Mesendoderm (in vitro differentiated cells): Measurements from ENCODE around the gene TKT.
A peak's percentile ranks its signal among the peaks of the same experiment; 100 is the strongest.

ENCODE experiments used
- DNase-seq: peaks from one replicate; pipeline ENCODE4 v3.0.0; 2013
- H2AK5ac ChIP-seq: 2 replicates; pipeline ENCODE4 v1.6.1; 2013; ENCODE audit warnings: low read length, inconsistent platforms
- H2BK120ac ChIP-seq: 2 replicates; pipeline ENCODE4 v1.6.1; 2013; ENCODE audit warnings: low read depth, mild to moderate bottlenecking, low read length, moderate library complexity, mixed read lengths
- H2BK15ac ChIP-seq: replicated peaks from 2 replicates; pipeline ENCODE4 v1.6.1; 2013; ENCODE audit warnings: low read depth, mild to moderate bottlenecking, moderate library complexity
- H2BK5ac ChIP-seq: 2 replicates; pipeline ENCODE4 v1.6.1; 2013; ENCODE audit warnings: low read length, inconsistent platforms
- H3K18ac ChIP-seq: 2 replicates; pipeline ENCODE4 v1.6.1; 2013; ENCODE audit warnings: mild to moderate bottlenecking, low read length, mixed read lengths
- H3K23ac ChIP-seq: one replicate; pipeline ENCODE4 v1.6.1; 2013; ENCODE audit warnings: low read length
- H3K27ac ChIP-seq: 2 replicates; pipeline ENCODE4 v1.5.1; 2013; ENCODE audit warnings: low read depth, mild to moderate bottlenecking, inconsistent platforms, low read length, moderate library complexity
- H3K27me3 ChIP-seq: 2 replicates; pipeline ENCODE4 v1.6.1; 2013; ENCODE audit warnings: low read length, control low read depth, mild to moderate bottlenecking, inconsistent platforms; ENCODE audit not compliant: insufficient read depth, poor library complexity
- H3K36me3 ChIP-seq: 2 replicates; pipeline ENCODE4 v1.6.1; 2013; ENCODE audit warnings: low read length, inconsistent platforms; ENCODE audit not compliant: control insufficient read depth, insufficient read depth
- H3K4ac ChIP-seq: one replicate; pipeline ENCODE4 v1.6.1; 2013; ENCODE audit warnings: low read depth, mild to moderate bottlenecking, low read length, moderate library complexity
- H3K4me1 ChIP-seq: 2 replicates; pipeline ENCODE4 v1.6.1; 2013; ENCODE audit warnings: low read depth, low read length, inconsistent platforms; ENCODE audit not compliant: control insufficient read depth
- H3K4me2 ChIP-seq: 2 replicates; pipeline ENCODE4 v1.6.1; 2013; ENCODE audit warnings: low read length
- H3K4me3 ChIP-seq: 2 replicates; pipeline ENCODE4 v1.5.1; 2013; ENCODE audit warnings: mild to moderate bottlenecking, low read length
- H3K56ac ChIP-seq: one replicate; pipeline ENCODE4 v1.6.1; 2013; ENCODE audit warnings: low read length
- H3K79me1 ChIP-seq: 2 replicates; pipeline ENCODE4 v1.6.1; 2013; ENCODE audit warnings: low read length, inconsistent platforms
- H3K79me2 ChIP-seq: 2 replicates; pipeline ENCODE4 v1.6.1; 2013; ENCODE audit warnings: mild to moderate bottlenecking, low read length; ENCODE audit not compliant: control insufficient read depth, insufficient read depth
- H3K9ac ChIP-seq: 2 replicates; pipeline ENCODE4 v1.6.1; 2013; ENCODE audit warnings: low read length, inconsistent platforms
- H4K5ac ChIP-seq: one replicate; pipeline ENCODE4 v1.6.1; 2013; ENCODE audit warnings: low read length
- H4K8ac ChIP-seq: one replicate; pipeline ENCODE4 v1.6.1; 2013; ENCODE audit warnings: low read depth, mild to moderate bottlenecking, control low read depth, low read length, moderate library complexity
- WGBS: extraction: QIAGEN DNeasy Blood & Tissue Kit; methylation state at CpG from one replicate; pipeline ENCODE4 v1.1.7; 2013; ENCODE audit warnings: low lambda C conversion rate, missing lambda C conversion rate; ENCODE audit not compliant: insufficient coverage; ENCODE audit errors: extremely low coverage; 5-methylcytosine and 5-hydroxymethylcytosine counted together

The TKT gene

DNA sequence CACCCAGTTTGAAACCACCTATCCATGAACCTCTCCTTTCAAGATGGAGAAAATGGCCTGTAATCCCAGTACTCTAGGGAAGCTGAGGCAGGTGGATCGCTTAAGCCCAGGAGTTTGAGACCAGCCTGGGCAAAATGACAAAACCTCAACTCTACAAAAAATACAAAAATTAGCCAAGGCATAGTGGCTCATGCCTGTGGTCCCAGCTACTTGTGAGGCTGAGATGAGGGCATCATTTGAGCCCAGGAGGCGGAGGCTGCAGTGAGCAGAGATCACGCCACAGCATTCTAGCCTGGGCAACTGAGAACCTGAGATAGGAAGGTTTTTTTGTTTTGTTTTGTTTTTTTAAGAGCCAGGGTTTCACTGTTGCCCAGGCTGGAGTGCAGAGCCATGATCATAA is 5.4 kb downstream of the TKT start:
- no peak for DNase-seq
- no peak overlapping the region for H2AK5ac ChIP-seq

GRCh38 chr3:53248161-53248560 is 7.7 kb downstream of the TKT start:
- H3K23ac ChIP-seq, result no peak overlapping the region
- no peak overlapping the region for H4K5ac ChIP-seq
- no peak overlapping the region for H3K9ac ChIP-seq
- H3K4ac ChIP-seq, result no peak overlapping the region
- no peak overlapping the region for H3K27ac ChIP-seq
- peaks cover 9% of the 10 kb centered on the region for H3K79me1 ChIP-seq
- no CpG with 5 or more reads among the region's 6 CpGs for WGBS
- H2AK5ac ChIP-seq, result no peak overlapping the region
- peaks cover 3% of the 10 kb centered on the region for H3K36me3 ChIP-seq
- no peak overlapping the region for H2BK5ac ChIP-seq
- H2BK15ac ChIP-seq, result no peak overlapping the region
- H3K79me2 ChIP-seq, result peaks cover 95% of the 10 kb centered on the region
- no peak overlapping the region for H2BK120ac ChIP-seq
- DNase-seq, result no peak
- no peak overlapping the region for H3K18ac ChIP-seq
- peaks cover 13% of the 10 kb centered on the region for H3K4me1 ChIP-seq
- no peak overlapping the region for H4K8ac ChIP-seq
- no peak overlapping the region for H3K4me3 ChIP-seq
- no peak overlapping the region for H3K56ac ChIP-seq
- no peaks in the 10 kb centered on the region for H3K27me3 ChIP-seq
- H3K4me2 ChIP-seq, result no peak overlapping the region

More for the DNA sequence above, 5.4 kb downstream of the TKT start:
- Histone ChIP-seq H4K5ac (no peak overlapping the region), H2BK5ac (no peak overlapping the region), H3K4me1 (peaks cover 6% of the 10 kb centered on the region), H3K36me3 (no peaks in the 10 kb centered on the region), H2BK120ac (no peak overlapping the region), H3K4me3 (no peak overlapping the region), H3K56ac (no peak overlapping the region), H3K23ac (no peak overlapping the region), H4K8ac (no peak overlapping the region), H3K4me2 (no peak overlapping the region), H3K18ac (no peak overlapping the region), H3K27ac (no peak overlapping the region), H3K79me1 (peaks cover 2% of the 10 kb centered on the region), H3K79me2 (peaks cover 97% of the 10 kb centered on the region), H3K9ac (no peak overlapping the region), H3K4ac (no peak overlapping the region), H2BK15ac (no peak overlapping the region), H3K27me3 (no peaks in the 10 kb centered on the region)
- WGBS, result no CpG with 5 or more reads among the region's 3 CpGs

- Histone ChIP-seq H2BK15ac (no peak overlapping the region), H3K9ac (no peak overlapping the region), H3K4me3 (no peak overlapping the region), H3K27ac (no peak overlapping the region), H2BK5ac (no peak overlapping the region), H2BK120ac (no peak overlapping the region), H3K27me3 (no peaks in the 10 kb centered on the region), H3K79me2 (peaks cover 95% of the 10 kb centered on the region), H3K79me1 (peaks cover 11% of the 10 kb centered on the region), H3K4ac (no peak overlapping the region), H3K56ac (peak overlapping the region; percentile 15), H3K4me1 (peaks cover 12% of the 10 kb centered on the region), H4K5ac (no peak overlapping the region), H3K18ac (no peak overlapping the region), H3K4me2 (no peak overlapping the region), H4K8ac (no peak overlapping the region), H3K36me3 (peaks cover 5% of the 10 kb centered on the region), H3K23ac (no peak overlapping the region), H2AK5ac (no peak overlapping the region)
- no CpG with 5 or more reads among the region's 2 CpGs for WGBS
- no peak for DNase-seq
These were observed 8.2 kb downstream of the TKT start for GRCh38 chr3:53247619-53248018.

- H2BK15ac ChIP-seq, result no peak overlapping the region
- no peaks in the 10 kb centered on the region for H3K27me3 ChIP-seq
- no peak for DNase-seq
- H3K4ac ChIP-seq, result no peak overlapping the region
- H4K8ac ChIP-seq, result no peak overlapping the region
- no peak overlapping the region for H3K4me2 ChIP-seq
- H3K56ac ChIP-seq, result peak overlapping the region; percentile 15
- peaks cover 22% of the 10 kb centered on the region for H3K36me3 ChIP-seq
- no peak overlapping the region for H2BK5ac ChIP-seq
- H3K4me1 ChIP-seq, result peaks cover 8% of the 10 kb centered on the region
- H3K79me2 ChIP-seq, result peaks cover 88% of the 10 kb centered on the region
- WGBS, result no CpG with 5 or more reads among the region's 8 CpGs
- no peak overlapping the region for H4K5ac ChIP-seq
- peaks cover 35% of the 10 kb centered on the region for H3K79me1 ChIP-seq
- H3K23ac ChIP-seq, result no peak overlapping the region
- H2AK5ac ChIP-seq, result no peak overlapping the region
- H3K18ac ChIP-seq, result no peak overlapping the region
- H3K27ac ChIP-seq, result no peak overlapping the region
- H2BK120ac ChIP-seq, result no peak overlapping the region
- H3K9ac ChIP-seq, result no peak overlapping the region
- no peak overlapping the region for H3K4me3 ChIP-seq
These were observed 11.6 kb downstream of the TKT start for GRCh38 chr3:53244271-53244670.

DNA sequence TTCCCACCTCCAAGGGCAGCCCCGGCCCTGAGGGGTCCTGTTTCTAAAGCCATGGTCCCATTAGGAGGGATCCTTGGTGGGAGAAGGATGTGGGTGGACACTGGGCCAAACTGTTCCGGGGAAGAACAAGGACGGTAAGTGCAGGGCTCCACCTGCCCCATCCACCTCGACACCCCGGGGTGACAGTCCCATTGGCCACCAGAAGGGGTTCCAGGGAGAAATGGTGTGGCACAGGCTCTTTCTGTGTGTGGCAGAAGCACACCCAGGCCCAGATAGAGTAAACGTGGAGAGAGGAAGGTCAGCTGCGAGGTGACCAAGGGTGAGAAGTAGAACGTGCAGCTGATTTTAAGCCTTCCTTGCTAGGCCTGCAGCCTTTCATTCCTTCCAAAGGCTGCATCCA is 12.0 kb downstream of the TKT start:
- WGBS, result no CpG with 5 or more reads among the region's 8 CpGs
- Histone ChIP-seq H3K4me1 (peaks cover 8% of the 10 kb centered on the region), H4K5ac (no peak overlapping the region), H2BK15ac (no peak overlapping the region), H3K79me1 (peaks cover 35% of the 10 kb centered on the region), H3K27ac (no peak overlapping the region), H3K36me3 (peaks cover 25% of the 10 kb centered on the region), H2BK5ac (no peak overlapping the region), H2AK5ac (no peak overlapping the region), H4K8ac (no peak overlapping the region), H3K27me3 (no peaks in the 10 kb centered on the region), H3K9ac (no peak overlapping the region), H3K18ac (no peak overlapping the region), H3K4me2 (no peak overlapping the region), H3K23ac (peak overlapping the region; percentile 45), H2BK120ac (no peak overlapping the region), H3K4ac (no peak overlapping the region), H3K79me2 (peaks cover 84% of the 10 kb centered on the region), H3K4me3 (no peak overlapping the region), H3K56ac (peak overlapping the region; percentile 7)
- no peak for DNase-seq

- no peak overlapping the region for H3K23ac ChIP-seq
- H3K18ac ChIP-seq, result no peak overlapping the region
- no peak overlapping the region for H2BK5ac ChIP-seq
- H3K79me2 ChIP-seq, result peaks cover 80% of the 10 kb centered on the region
- H4K5ac ChIP-seq, result no peak overlapping the region
- no peak overlapping the region for H3K4ac ChIP-seq
- no peak overlapping the region for H2BK120ac ChIP-seq
- H3K56ac ChIP-seq, result no peak overlapping the region
- H3K4me2 ChIP-seq, result no peak overlapping the region
- peaks cover 8% of the 10 kb centered on the region for H3K4me1 ChIP-seq
- DNase-seq, result peak; percentile 70
- H3K79me1 ChIP-seq, result peaks cover 41% of the 10 kb centered on the region
- H3K27ac ChIP-seq, result no peak overlapping the region
- H2BK15ac ChIP-seq, result no peak overlapping the region
- peaks cover 31% of the 10 kb centered on the region for H3K36me3 ChIP-seq
- no peak overlapping the region for H4K8ac ChIP-seq
- H3K27me3 ChIP-seq, result no peaks in the 10 kb centered on the region
- WGBS, result no CpG with 5 or more reads among the region's 14 CpGs
- no peak overlapping the region for H3K9ac ChIP-seq
- no peak overlapping the region for H2AK5ac ChIP-seq
- no peak overlapping the region for H3K4me3 ChIP-seq
These were observed 12.7 kb downstream of the TKT start for GRCh38 chr3:53243165-53243564.
